H9 (cell line): ENCODE results near the gene IST1. TPM values are rescaled to one million over a fixed set of nuclear protein-coding genes. Genes with fewer than 3 reads are reported as not detected.

Experiments
- DNase-seq: peaks from one replicate; pipeline ENCODE4 v3.0.0-alpha.2; 2017
- H2AFZ ChIP-seq: one replicate; pipeline ENCODE4 v1.6.1; 2013; ENCODE audit warnings: mild to moderate bottlenecking, low read length, control low read depth, moderate library complexity
- H2AK5ac ChIP-seq: 2 replicates; pipeline ENCODE4 v1.6.1; 2013; ENCODE audit warnings: low read length, control low read depth, mixed read lengths; ENCODE audit not compliant: insufficient read length
- H2BK120ac ChIP-seq: one replicate; pipeline ENCODE4 v1.6.1; 2013; ENCODE audit warnings: low read depth, mild to moderate bottlenecking, low read length, control low read depth, inconsistent platforms; ENCODE audit not compliant: poor library complexity, severe bottlenecking
- H2BK12ac ChIP-seq: 2 replicates; pipeline ENCODE4 v1.6.1; 2013; ENCODE audit warnings: low read length, control low read depth, mixed read lengths, low read depth; ENCODE audit not compliant: insufficient read length
- H2BK15ac ChIP-seq: 2 replicates; pipeline ENCODE4 v1.6.1; 2013; ENCODE audit warnings: low read depth, low read length, control low read depth
- H2BK20ac ChIP-seq: one replicate; pipeline ENCODE4 v1.6.1; 2013; ENCODE audit warnings: low read depth, mild to moderate bottlenecking, low read length, control low read depth, inconsistent platforms; ENCODE audit not compliant: poor library complexity, severe bottlenecking
- H2BK5ac ChIP-seq: 2 replicates; pipeline ENCODE4 v1.6.1; 2013; ENCODE audit warnings: low read length, control low read depth, mixed read lengths; ENCODE audit not compliant: insufficient read length
- H3K14ac ChIP-seq: 2 replicates; pipeline ENCODE4 v1.6.1; 2013; ENCODE audit warnings: low read length, control low read depth; ENCODE audit not compliant: insufficient read depth
- H3K18ac ChIP-seq: 2 replicates; pipeline ENCODE4 v1.6.1; 2013; ENCODE audit warnings: low read depth, mild to moderate bottlenecking, mixed read lengths, low read length, control low read depth; ENCODE audit not compliant: insufficient read length
- H3K23ac ChIP-seq: 2 replicates; pipeline ENCODE4 v1.6.1; 2013; ENCODE audit warnings: low read length, control low read depth, mixed read lengths, low read depth; ENCODE audit not compliant: insufficient read length
- H3K23me2 ChIP-seq: 2 replicates; pipeline ENCODE4 v1.6.1; 2013; ENCODE audit warnings: low read depth, mild to moderate bottlenecking, mixed read lengths, low read length, control low read depth; ENCODE audit not compliant: insufficient read length, poor library complexity, severe bottlenecking
- H3K27ac ChIP-seq: 2 replicates; pipeline ENCODE4 v1.5.1; 2013; ENCODE audit warnings: low read length, control low read depth, mixed read lengths, low read depth; ENCODE audit not compliant: insufficient read length
- H3K27me3 ChIP-seq: 2 replicates; pipeline ENCODE4 v1.6.1; 2013; ENCODE audit warnings: low read length, control low read depth, inconsistent platforms; ENCODE audit not compliant: insufficient read depth
- H3K4ac ChIP-seq: 2 replicates; pipeline ENCODE4 v1.6.1; 2013; ENCODE audit warnings: low read depth, mild to moderate bottlenecking, control low read depth, inconsistent platforms, low read length, moderate library complexity
- H3K4me1 ChIP-seq: 2 replicates; pipeline ENCODE4 v1.6.1; 2013; ENCODE audit warnings: low read length, control low read depth, inconsistent platforms; ENCODE audit not compliant: insufficient read depth
- H3K4me2 ChIP-seq: 2 replicates; pipeline ENCODE4 v1.6.1; 2013; ENCODE audit warnings: low read length, control low read depth, mixed read lengths; ENCODE audit not compliant: insufficient read length, insufficient read depth
- H3K56ac ChIP-seq: 2 replicates; pipeline ENCODE4 v1.6.1; 2013; ENCODE audit warnings: low read depth, mild to moderate bottlenecking, mixed read lengths, low read length, control low read depth; ENCODE audit not compliant: insufficient read length
- H3K79me1 ChIP-seq: 2 replicates; pipeline ENCODE4 v1.6.1; 2013; ENCODE audit warnings: low read depth, mild to moderate bottlenecking, moderate library complexity, low read length, control low read depth, inconsistent platforms; ENCODE audit not compliant: insufficient read depth, poor library complexity, severe bottlenecking
- H3K79me2 ChIP-seq: 2 replicates; pipeline ENCODE4 v1.6.1; 2013; ENCODE audit warnings: low read length, control low read depth, inconsistent platforms; ENCODE audit not compliant: insufficient read depth
- H3K9ac ChIP-seq: 2 replicates; pipeline ENCODE4 v1.6.1; 2013; ENCODE audit warnings: low read length, control low read depth, mixed read lengths; ENCODE audit not compliant: insufficient read length; ENCODE audit errors: extremely low read depth
- H3K9me3 ChIP-seq: one replicate; pipeline ENCODE4 v1.6.1; 2013; ENCODE audit warnings: low read depth, low read length, inconsistent platforms; ENCODE audit not compliant: control insufficient read depth
- H3T11ph ChIP-seq: one replicate; pipeline ENCODE4 v1.6.1; 2013; ENCODE audit warnings: mild to moderate bottlenecking, low read length, control low read depth, inconsistent platforms
- H4K20me1 ChIP-seq: one replicate; pipeline ENCODE4 v1.6.1; 2013; ENCODE audit not compliant: control insufficient read depth, insufficient read length, insufficient read depth
- H4K5ac ChIP-seq: 2 replicates; pipeline ENCODE4 v1.6.1; 2013; ENCODE audit warnings: low read depth, mild to moderate bottlenecking, mixed read lengths, low read length, control low read depth; ENCODE audit not compliant: insufficient read length
- H4K8ac ChIP-seq: replicated peaks from 2 replicates; pipeline ENCODE4 v1.6.1; 2013; ENCODE audit warnings: low read length, control low read depth, mixed read lengths, low read depth; ENCODE audit not compliant: insufficient read length
- H4K91ac ChIP-seq: 2 replicates; pipeline ENCODE4 v1.6.1; 2013; ENCODE audit warnings: low read depth, mild to moderate bottlenecking, moderate library complexity, mixed read lengths, low read length, control low read depth; ENCODE audit not compliant: insufficient read length
- H3K27ac Mint-ChIP-seq, 3 experiments: 2 replicates in 2 of 3; 3 replicates in 1 of 3; pipeline ENCODE4 v1.8.0; 2020 to 2021; ENCODE audit warnings: mixed read lengths in 3 of 3, mild to moderate bottlenecking in 1 of 3, moderate library complexity in 1 of 3
- H3K27me3 Mint-ChIP-seq: 2 replicates; pipeline ENCODE4 v1.8.0; 2021; ENCODE audit warnings: low read depth, mild to moderate bottlenecking, moderate library complexity, mixed read lengths
- H3K36me3 Mint-ChIP-seq, 3 experiments: 2 replicates in 2 of 3; 3 replicates in 1 of 3; pipeline ENCODE4 v1.8.0; 2020 to 2021; ENCODE audit warnings: low read depth in 3 of 3, mixed read lengths in 3 of 3; ENCODE audit not compliant: insufficient read depth in 1 of 3
- H3K4me1 Mint-ChIP-seq, 2 experiments: 2 replicates each; pipeline ENCODE4 v1.8.0; 2020; ENCODE audit warnings: mixed read lengths in 2 of 2
- H3K4me3 Mint-ChIP-seq, 2 experiments: 2 replicates in 1 of 2; 3 replicates in 1 of 2; pipeline ENCODE4 v1.8.0; 2020 to 2021; ENCODE audit warnings: mild to moderate bottlenecking in 2 of 2, mixed read lengths in 2 of 2, moderate library complexity in 1 of 2
- H3K9me3 Mint-ChIP-seq, 2 experiments: 2 replicates in 1 of 2; 3 replicates in 1 of 2; pipeline ENCODE4 v1.8.0; 2020; ENCODE audit warnings: mild to moderate bottlenecking in 2 of 2, mixed read lengths in 2 of 2, moderate library complexity in 1 of 2
- CTCF ChIP-seq: fragments of 200-600 bp; sonication (generic); conservative IDR thresholded peaks from 3 replicates; pipeline ENCODE4 v1.8.0; 2021; ENCODE audit warnings: antibody characterized with exemption, mild to moderate bottlenecking
- WGBS: extraction: QIAGEN DNeasy Blood & Tissue Kit; methylation state at CpG from one replicate; pipeline ENCODE4 v1.1.7; 2013; ENCODE audit warnings: missing lambda C conversion rate, low lambda C conversion rate, mixed read lengths; ENCODE audit not compliant: insufficient read length; ENCODE audit errors: extremely low coverage; 5-methylcytosine and 5-hydroxymethylcytosine counted together
- total RNA-seq: library from RNA; stranded (reverse); gene quantifications from 2 replicates; pipeline ENCODE4 v1.2.1, GENCODE V29; 2021

Gene IST1
- total RNA-seq, 1 experiment from 2014 or later: 263 TPM

GRCh38 chr16:71855937-71856662 is 39.2 kb upstream of the IST1 start:
- Histone ChIP-seq H3T11ph (no peak overlapping the region), H3K23me2 (no peaks in the 10 kb centered on the region), H2BK12ac (no peak overlapping the region), H3K18ac (no peak overlapping the region), H3K4ac (no peak overlapping the region), H4K8ac (no peak overlapping the region), H3K56ac (no peak overlapping the region), H3K4me2 (no peak overlapping the region), H3K27ac (no peak overlapping the region), H3K9ac (no peak overlapping the region), H2BK15ac (no peak overlapping the region), H4K20me1 (no peaks in the 10 kb centered on the region), H2AK5ac (no peak overlapping the region), H3K79me1 (no peaks in the 10 kb centered on the region), H3K27me3 (no peaks in the 10 kb centered on the region), H4K5ac (no peak overlapping the region), H3K9me3 (no peaks in the 10 kb centered on the region), H3K23ac (no peak overlapping the region), H2BK5ac (no peak overlapping the region), H2BK20ac (no peak overlapping the region), H2AFZ (no peak overlapping the region), H2BK120ac (no peak overlapping the region), H3K14ac (no peak overlapping the region), H3K79me2 (no peaks in the 10 kb centered on the region; the same call in 1 of the 2 replicates), H4K91ac (no peak overlapping the region), H3K4me1 (no peaks in the 10 kb centered on the region)
- no peak for TF ChIP-seq CTCF
- no peaks in the 10 kb centered on the region for H3K4me1 Mint-ChIP-seq
- no peak overlapping the region for H3K4me3 Mint-ChIP-seq
- H3K9me3 Mint-ChIP-seq: no peaks in the 10 kb centered on the region
- no CpG with 5 or more reads among the region's 5 CpGs for WGBS
- H3K36me3 Mint-ChIP-seq: peaks cover 10 to 48% (median 27%) of the 10 kb centered on the region in 3 experiments; a peak in 6 of 7 replicates
- no peak for DNase-seq
- peak overlapping the region in 1 of 3 experiments; percentile 19; a peak in 2 of 7 replicates for H3K27ac Mint-ChIP-seq
- no peaks in the 10 kb centered on the region for H3K27me3 Mint-ChIP-seq
